Heart left ventricle (tissue), 13 donors: ENCODE results near the gene CCDC136.

Experiments used
- CTCF ChIP-seq, 12 donors: fragments of 200-600 bp; sonication (generic) in 4 of 12; IDR thresholded peaks; one replicate each; pipeline versions ENCODE4 v1.5.0 to v1.8.0; 2018 to 2022; ENCODE audit warnings: antibody characterized with exemption in 12 of 12, mild to moderate bottlenecking in 5 of 12
- POLR2A ChIP-seq, 2 donors: fragments of 450-650 bp; IDR thresholded peaks; one replicate each; pipeline ENCODE4 v1.6.1; 2017; ENCODE audit warnings: antibody characterized with exemption in 2 of 2, mild to moderate bottlenecking in 2 of 2, moderate library complexity in 2 of 2
- donor health status: ischemic (EF 13 %, LVEDD 7.1; RV severe dilation, severe dysfunction).
- donor health status: DM: no; HTN: yes; CAD: no.
- donor health status: DM: no; HTN: no; CAD: no.
- donor health status: ischemic (EF 25% LVEDD 6.9; RV normal size, moderate dysfunction).
- donor health status: ischemic (EF 25% LVEDD 5.7; RV mildly dilated, moderate dysfunction).
- donor health status: ischemic (EF 35%, LVEDD 5.7; RV mildly dilated, moderate dysfunction).
- donor health status: nonischemic (EF 11% LVEDD 7.7; RV severe dilation, severe dysfunction).
- donor health status: DM: yes; HTN: yes; CAD: no.
- donor health status: PGD.
- donor health status: ischemic (EF 29% LVEDD 5.4; RV normal size, mild dysfunction).
- donor health status: nonischemic (EF 23%, LVEDD 6.1; RV moderate dilation, normal function).

DNA sequence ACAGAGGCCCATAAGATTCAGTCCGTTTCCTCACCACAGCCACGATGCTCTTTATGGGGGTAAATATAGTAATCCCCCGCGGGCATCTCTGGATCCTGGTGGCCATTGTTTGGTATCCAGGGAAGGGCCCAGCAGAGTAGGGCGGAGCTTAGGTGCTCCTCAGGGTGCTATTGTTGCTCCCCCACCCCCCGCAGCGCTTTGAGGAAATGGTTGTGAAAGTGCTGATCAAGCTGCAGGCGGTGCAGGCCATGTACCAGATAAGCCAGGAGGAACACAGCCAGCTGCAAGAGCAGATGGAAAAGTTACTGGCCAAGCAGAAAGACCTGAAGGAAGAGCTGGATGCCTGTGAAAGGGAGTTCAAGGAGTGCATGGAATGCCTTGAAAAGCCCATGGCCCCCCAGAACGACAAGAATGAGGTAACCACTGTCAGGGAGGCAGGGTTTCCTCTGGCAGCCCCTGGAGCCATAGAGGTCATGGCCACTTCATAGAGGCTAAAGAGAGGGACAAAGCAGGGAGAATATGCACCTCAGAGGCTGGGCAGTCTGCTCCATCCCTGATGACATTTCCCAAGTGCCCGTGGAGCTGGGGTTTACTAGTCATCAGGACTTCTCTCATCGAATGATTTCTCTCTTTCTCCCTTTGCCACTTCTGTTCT lies 20.9 kb downstream of the CCDC136 start:
- TF ChIP-seq CTCF (IDR thresholded peaks at IDR 0.05) (no peak), POLR2A (IDR thresholded peaks at IDR 0.05) (no peak)
